KBM-7 (cell line): ENCODE data around the gene SNX19.
A peak's percentile ranks its signal among the peaks of the same experiment; 100 is the strongest.

Source experiments
- DNase-seq: peaks from one replicate; pipeline ENCODE4 v3.0.0-alpha.2; 2015
- in situ Hi-C: fragments of 300-500 bp; cut with MboI; formaldehyde crosslinking; loops from 2 replicates; pipeline ENCODE4 v1.14.3; 2020; ENCODE audit warnings: low sequenced_read_pairs, low pct_unique_long_range_greater_than_20kb, mixed read lengths

Gene SNX19

DNA sequence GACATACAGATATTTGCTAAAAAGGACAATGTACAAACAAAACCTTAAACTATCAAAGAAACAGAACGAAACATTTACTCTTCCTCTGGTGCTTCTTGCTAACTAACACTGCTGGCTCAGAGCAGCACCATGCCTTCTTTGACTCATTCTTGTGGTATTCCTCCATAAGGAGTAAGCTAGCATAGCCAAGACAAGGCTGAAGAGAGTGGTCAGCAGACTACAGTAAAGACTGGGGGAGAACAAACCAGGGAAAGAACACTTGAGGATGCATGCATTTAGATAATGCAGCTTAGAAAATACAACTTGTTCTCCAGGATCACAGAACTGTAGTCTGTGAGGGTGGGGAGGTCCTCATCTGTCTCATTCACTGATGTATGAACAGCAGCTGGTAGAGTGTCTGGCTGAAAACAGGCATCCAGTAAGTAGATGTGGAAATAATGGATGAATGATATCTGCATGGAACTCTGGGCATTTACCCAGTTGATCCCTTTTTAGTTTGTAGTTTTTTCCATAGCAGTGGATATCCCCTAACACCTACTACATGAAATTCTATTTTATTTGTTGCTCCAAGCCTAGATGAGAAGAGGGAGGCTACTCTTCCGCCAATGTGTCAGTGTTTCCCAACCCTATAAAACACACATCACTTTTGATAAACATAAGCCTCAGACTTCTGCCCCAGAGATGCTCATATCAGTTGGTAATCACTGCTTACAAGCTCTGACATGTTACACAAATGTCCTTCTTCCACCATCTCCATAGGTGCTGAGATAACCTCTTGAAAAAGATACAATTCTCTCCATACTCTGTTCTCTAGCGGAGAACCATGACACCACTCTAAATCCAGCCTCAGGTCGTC lies 7.3 kb downstream of the SNX19 start:
- DNase-seq = no peak
- in situ Hi-C loops = no loop called here

DNA sequence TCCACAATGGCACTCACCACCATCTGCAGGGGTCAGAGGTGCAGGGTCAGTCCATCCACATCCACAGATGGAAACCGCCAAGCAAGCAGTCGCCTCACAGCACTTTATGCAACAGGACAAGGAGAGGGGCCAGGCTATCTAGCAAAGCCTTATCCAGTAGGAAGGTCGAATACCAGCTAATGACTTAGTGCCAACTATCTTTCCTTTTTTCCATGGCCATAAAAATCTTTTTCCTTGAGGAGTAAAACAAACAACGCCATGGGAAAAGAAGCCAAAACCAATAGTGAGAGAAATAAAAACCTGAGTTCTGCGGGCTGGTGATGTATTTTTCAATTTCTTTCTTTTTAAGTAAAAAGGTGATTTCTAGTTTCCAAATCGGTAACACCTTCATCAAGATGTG lies 8.2 kb downstream of the SNX19 start:
- in situ Hi-C loops = no loop called here
- no peak for DNase-seq

DNA sequence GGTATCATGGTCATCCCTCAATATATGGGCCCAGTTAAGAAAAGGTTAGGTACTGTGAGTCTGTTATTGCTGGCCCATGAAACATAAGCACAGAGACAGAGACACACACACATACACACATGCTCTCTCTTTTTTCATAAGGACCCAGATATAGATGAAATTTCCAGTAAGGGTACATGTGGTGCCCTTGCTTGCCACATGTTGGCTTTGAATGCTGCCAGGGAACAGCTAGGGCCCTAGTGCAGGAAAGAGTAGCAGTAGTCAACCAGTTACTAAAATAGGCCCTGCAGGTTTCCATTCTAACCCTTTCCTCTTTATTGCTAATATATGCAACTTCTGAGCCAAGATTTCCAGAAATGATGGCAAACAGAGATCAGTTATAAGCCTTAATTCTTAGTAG lies 9.1 kb downstream of the SNX19 start:
- no peak for DNase-seq
- in situ Hi-C loops = no loop called here

DNA sequence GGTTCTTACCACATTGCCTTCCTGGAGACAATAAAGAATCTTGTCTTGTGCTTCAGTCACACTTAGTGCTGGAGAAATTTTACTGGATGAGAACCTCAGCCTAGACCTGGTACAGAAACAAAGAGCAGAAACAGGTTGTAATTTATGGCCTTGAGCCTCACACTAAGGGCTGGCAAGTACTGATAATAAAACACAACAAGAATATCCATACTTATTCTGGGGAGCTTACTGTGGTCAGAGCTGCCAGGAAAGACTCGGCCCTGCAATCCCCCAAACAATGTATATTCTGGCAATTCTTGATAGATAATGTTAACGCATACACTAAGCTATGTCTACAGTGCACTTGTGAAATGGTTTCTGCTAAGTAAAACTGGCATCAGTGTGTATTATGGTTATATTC lies 9.7 kb downstream of the SNX19 start:
- DNase-seq = no peak
- in situ Hi-C loops = no loop called here

DNA sequence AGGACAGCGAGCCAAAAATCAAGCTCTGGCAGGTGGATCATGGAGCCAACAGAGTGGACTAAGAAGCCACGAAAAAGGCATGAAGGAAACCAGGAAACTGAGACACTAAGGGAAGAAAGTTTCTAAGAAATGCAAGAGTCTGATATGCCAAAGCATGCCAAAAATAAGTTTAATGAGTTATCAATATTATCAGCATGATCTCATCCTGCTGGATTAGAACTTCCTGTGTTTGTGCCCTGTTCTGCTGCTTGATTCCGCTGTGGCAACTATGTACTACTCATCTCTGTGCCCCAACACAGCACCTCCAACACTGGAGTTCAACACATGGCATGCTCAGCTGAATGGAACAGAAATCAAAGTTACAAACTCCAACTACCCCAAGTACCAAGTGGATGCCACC lies 10.8 kb downstream of the SNX19 start:
- DNase-seq = no peak
- in situ Hi-C loops = no loop called here

DNA sequence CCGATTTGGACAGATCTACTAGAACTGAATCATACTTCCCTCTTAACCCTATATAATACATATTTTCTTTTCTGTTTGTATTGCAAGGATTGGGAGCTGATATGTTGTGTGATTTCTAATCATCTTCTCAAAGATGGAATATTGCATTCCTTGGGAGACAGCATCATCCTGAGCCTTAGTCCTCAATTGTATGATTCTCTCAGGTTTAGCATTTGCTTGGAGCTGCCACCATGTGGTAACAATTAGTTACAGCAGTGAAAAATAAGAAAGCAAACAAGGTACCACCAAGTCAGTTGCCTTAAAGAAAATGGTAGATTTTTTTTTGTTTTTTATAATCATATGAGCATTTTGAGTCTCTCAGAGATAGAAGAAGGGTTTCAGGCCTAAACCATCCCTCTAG lies 11.9 kb downstream of the SNX19 start:
- no peak for DNase-seq
- in situ Hi-C loops = no loop called here

DNA sequence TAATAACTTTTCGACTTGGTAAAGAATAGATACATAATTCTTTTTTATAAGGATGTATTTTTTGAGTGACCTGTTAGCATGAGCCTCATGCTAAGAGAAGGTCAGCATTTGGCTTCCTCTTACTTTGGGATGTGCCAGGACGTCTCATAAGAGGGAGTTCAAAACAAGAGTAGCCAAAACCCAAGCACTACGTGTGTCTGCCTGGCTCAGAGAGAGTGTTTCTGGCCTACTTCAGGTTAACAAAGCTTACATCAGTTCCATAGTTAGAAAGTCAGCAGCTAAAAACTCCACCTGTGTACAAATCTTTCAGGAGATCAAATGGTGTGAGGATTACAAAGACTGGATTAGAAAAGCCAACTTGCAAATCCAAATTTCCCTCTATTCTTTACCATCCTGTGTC lies 13.9 kb downstream of the SNX19 start:
- in situ Hi-C loops = no loop called here
- DNase-seq = no peak

DNA sequence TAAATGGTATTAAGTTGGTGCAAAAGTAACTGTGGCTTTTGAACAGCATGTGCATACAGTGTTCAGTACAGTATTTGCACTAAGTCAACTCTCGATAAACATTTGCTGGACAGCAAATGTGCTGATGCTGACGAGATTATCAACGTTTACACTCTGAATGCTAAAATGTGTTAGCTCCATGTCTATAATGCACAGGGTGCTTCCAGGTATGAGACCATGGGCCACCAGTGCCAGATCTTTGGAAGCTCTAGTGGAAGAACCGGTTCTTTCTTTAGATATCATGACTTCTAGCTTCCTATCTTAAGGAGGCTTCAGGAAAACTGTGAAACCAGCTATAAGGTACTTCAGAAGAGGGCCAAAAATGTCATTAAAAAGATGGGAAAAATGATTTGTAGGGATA lies 17.2 kb downstream of the SNX19 start:
- no peak for DNase-seq
- in situ Hi-C loops = no loop called here

DNA sequence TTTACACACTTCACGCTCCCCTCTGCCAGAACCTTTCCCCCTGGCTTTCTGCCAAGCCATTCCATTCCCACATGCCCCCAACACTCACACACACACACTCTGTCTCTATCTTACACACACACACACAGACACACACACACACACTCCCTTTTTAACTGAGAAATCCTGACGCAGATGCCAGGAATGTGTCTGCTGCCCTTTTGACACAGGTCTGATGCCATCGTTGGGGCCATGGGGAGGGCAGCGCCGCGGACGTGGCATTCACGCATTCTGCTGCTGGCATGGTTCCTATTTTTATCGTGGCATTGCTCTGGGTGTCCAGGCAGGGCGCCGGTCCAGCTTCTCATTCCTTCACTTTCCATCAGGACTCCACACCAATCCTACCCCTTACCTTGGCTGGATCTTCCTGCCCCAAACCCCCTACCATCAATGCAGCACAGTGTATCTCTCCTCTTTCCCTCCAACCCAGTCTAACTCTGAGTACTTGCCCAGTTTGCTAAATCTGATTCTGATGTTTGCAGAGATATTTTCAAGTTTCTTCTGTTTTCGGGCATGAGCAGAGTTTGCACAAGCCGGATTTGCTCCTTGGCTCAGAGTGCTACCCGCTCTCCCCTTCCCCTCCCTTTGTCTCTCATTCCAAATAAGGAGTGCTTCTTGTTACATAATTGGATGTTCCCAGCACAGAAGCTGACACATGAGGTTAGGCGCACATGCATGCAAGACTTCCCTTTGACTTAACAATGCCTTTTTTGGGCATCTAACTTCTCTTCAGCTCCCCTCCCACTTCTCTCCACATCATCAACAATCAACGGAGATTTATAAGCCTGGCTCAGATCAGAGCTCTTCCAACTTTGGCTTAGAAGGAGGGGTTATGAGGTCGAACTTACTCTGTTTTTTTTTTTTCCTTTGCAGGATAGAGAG lies 18.8 kb downstream of the SNX19 start:
- DNase-seq = no peak
- in situ Hi-C loops = no loop called here

DNA sequence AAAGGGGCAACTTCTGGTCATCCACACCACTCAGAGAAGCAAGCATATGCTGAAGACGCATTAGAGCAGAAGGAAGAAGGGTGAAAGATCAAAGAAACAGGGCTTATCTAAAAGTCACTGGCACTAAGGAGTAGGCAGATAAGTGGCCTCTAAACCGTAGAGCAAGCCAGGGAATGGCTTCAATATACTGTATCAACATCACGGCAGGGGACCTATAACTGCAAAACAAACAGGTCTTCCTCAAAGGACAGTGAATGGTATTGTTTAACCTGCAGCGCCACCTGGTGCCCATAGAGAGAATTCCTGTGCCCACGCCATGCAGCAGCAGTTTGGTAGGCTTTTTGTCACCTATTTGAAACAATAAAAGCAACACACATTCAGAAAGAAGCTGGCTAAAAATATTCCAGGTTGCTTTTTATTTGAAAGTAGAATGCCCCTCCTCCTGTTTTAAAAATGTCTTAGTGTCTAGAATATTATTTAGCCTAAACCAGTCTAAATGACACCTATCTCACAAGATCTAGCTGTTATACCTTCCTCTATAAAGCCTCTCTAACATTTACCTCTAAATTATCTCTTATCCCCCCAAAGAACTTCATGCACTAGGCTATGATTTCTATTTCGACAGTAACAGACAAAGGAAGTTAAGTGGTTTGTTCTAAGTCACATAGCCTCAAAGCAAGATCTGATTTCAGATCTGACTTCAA lies 21.8 kb downstream of the SNX19 start:
- DNase-seq = peak; percentile 74
- in situ Hi-C loops = no loop called here

DNA sequence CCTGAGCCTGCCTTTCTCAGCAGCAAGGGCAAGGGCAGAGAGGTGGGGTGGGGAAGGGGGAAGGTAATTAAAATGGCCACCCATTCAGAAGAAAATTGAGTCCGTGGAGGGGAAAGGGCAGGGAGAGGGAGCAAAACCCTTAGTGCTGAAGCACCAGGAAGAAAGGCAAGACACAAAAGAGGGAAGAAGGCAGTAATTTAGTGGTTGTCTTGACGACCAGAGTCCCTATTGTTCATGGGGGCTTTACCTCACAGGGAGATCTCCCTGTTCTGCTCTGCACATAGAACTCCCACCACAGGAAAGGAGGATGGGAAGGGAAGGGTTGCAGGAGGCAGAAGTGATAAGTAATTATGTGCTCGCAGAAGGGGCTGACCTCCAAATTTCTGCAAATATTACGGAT lies 23.4 kb downstream of the SNX19 start:
- in situ Hi-C loops = no loop called here
- no peak for DNase-seq

DNA sequence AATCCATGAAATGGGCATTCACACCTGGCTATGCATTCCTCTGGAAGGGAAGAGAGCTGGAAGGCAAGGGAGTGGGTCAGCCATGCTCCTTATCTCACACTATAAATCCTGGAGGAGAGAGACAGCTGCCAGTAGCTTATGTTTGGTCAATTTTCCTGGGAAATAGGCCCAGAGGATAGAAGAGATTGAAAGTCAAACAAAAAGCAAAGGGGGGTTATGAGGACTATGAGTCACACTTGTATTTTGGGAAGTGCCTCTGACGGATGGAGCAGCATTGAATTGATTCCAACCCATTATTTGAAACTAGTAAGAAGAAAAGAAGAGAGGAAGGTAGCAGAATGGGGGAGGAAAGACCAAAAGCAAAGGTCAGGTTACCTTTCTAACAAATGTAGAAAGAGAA lies 25.0 kb downstream of the SNX19 start:
- no peak for DNase-seq
- in situ Hi-C loops = no loop called here

DNA sequence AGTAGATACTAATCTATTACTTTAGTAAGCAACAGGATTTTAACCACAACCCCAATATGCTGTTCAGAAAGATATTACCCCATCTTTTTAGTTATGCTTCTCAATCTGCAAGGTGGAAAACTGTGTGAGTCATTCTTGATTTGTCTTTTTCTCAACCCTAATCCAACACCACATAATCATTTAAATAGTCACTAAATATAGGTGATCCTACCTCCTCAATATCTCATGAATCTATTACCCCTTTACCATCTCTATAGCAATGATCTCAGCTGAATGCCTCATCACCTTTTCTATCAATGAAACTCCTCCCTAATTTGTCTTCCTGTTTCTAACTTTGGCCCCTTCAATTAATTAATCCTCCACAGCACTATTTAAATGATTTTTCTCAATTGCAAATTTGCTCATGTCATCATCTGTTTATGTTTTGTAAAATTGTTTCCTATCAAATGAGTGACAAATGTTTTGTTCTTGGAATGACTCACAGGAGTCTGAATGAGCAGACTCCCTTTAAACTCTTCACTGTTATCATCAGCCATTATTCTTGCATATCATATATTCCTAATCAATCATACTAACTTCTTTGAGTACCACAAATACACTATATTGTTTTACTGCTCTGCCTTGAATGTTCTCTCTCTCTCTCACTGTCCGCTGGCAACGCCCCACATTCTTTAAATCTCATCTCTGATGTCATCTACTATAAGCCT lies 26.1 kb downstream of the SNX19 start:
- in situ Hi-C loops = no loop called here

DNA sequence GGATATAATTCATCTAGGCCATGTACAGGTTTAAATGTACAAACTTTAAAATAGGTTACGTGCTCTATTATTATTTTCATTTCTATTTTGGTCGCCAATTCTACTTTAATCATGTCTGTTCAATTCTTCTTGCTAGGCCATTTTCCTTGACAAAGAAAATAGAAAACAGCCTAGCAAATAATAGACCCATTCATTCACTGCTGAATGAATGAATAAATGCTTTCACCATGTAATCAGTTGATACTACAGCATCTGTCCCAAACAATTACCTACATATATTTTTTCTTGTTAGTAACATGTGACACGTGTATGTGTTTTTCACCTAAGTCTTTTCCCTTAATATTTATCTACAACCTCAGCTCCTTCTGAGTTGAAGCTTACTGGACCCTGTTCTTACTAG lies 27.5 kb downstream of the SNX19 start:
- in situ Hi-C loops = no loop called here
- DNase-seq = no peak

More for the DNA sequence above, 26.1 kb downstream of the SNX19 start:
- no peak for DNase-seq

DNA sequence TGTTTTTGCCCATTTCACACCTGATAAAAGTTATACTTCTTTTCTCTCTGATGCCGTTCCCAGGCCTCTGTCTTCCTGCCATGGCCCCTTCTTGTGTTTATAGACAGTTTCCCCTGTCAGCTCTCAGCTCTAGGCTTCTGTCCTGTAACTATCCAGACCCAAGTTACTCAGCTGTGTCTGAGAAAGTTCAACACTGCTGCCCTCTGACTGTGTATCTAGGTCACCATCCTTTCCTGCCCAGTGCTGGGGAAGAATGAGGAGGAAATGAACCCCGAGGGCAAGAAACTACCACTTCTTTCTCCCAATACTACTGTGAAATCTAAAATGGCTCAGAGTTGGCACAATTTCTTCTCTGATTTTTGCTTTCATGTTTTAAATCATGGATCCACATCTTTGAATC lies 29.6 kb downstream of the SNX19 start:
- DNase-seq = no peak
- in situ Hi-C loops = no loop called here

DNA sequence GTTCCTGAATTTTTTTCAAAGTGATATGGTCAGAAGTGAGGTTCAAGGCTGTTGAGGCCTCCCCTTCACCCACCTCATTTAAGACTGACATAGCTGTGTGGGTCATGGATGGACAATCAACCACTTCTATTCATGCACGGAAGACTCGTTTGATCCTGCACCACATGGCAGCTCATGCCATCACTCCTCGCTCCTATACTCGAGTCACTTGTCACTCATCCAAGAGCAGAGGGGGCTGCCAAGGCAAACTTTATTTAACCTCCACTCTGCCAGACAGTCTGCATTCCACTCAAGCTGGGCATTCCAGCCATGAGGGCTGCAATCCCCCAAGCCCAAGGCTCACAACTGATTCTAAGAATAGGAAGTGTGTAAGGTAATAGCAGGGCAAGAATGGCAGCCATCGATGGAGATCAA lies 34.1 kb downstream of the SNX19 start:
- no peak for DNase-seq
- in situ Hi-C loops = no loop called here

DNA sequence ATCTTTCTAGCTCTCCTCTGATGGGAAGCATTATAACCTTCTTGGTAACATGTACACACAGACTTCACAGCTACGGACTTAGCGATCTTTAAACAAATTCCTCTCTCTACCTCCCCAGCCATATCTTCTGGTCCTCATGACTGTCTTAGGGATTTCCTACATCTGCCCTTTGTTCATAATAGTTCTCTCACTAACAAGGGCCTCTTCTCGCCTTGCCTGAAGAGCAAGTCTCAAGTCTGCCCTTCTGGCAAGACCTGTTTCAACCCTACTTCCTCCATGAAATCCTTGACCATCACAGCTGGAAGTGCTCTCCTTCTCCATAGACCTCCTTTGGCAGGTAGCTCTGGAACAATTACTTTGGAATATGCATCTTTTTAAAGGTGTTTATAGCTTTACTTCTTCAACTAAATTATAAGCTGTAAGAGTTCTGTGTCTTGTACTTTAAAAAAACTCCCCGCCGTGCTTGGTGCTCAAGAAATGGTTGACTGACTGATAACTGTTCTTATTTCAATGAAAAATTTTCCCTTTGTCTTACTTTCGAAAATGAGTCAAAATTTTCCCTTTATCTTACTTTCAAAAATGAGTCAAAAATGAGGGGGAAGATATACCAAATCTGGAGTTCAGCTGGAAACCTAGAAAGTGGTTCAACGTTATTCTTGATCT lies 34.7 kb downstream of the SNX19 start:
- in situ Hi-C loops = no loop called here
- DNase-seq = no peak

DNA sequence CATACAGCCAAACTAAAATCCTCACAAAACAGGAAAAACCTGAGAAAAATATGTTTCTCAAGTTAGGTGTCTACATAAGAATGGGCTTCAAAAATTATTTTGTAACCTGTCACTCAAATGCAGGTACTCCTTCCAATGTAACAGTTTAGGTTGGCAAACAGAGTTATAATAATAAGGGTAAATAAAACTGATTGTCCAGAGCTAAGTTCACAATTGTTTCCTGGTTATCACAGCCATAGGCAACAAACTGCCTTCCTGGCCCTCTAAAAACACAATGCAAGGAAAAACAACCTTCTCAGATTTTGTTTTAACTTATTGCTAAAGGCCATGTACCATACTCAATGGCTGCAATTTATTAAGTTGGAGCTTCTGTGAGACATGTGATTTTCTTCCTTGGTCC lies 36.4 kb downstream of the SNX19 start:
- no peak for DNase-seq
- in situ Hi-C loops = no loop called here
